ENCODE measurements around the gene DCTPP1.
"Not testable (repeated sequence)": the region's sequence is repeated elsewhere in the genome, so short reads cannot be mapped to it uniquely, and the experiment has no call there.

GRCh38 chr16:30452709-30453580 lies 23.1 kb upstream of the DCTPP1 start:
- not testable (repeated sequence) for TF ChIP-seq CTCF (IDR thresholded peaks at IDR 0.05 in 4 of 5, conservative IDR thresholded peaks at IDR 0.05 in 1 of 5); POLR2A (IDR thresholded peaks at IDR 0.05)

All from gastrocnemius medialis (tissue), 4 donors.